GM12878 (cell line): ENCODE results near the gene SLC13A2. TPM values are rescaled to one million over a fixed set of nuclear protein-coding genes. Genes with fewer than 3 reads are reported as not detected.

ENCODE experiments used
- ATAC-seq: fragments of 200-7000 bp; cut with Tn5 transposase; 3 replicates; pipeline ENCODE4 v1.9.1; 2020; ENCODE audit warnings: mild to moderate bottlenecking, moderate library complexity
- BruUV-seq: library from RNA; stranded (reverse); fragments of 400-500 nt; replicated peaks from 2 replicates; lab custom pipeline; 2021; lab: Mats Ljungman, UMichigan
- CTCF ChIA-PET: fragments of 300-600 bp; sonication (Branson Sonifier 250); formaldehyde crosslinking; extraction: SDS; loops from one replicate; lab custom pipeline; 2021; ENCODE audit warnings: inconsistent platforms; lab: Yijun Ruan, JAX
- POLR2A ChIA-PET: fragments of 350-600 bp; formaldehyde crosslinking; extraction: SDS; loops from one replicate; lab custom pipeline; 2021; ENCODE audit warnings: inconsistent platforms; lab: Charles Lee
- RAD21 ChIA-PET: fragments of 300-600 bp; sonication (Branson Sonifier 250); formaldehyde crosslinking; loops from one replicate; lab custom pipeline; 2023; ENCODE audit warnings: antibody characterized with exemption; ENCODE audit not compliant: unreplicated experiment; lab: Charles Lee
- SMC1A ChIA-PET: fragments of 300-600 bp; sonication (Branson Sonifier 250); formaldehyde crosslinking; loops from one replicate; lab custom pipeline; 2023; ENCODE audit not compliant: unreplicated experiment, uncharacterized antibody; lab: Charles Lee
- DNase-seq: peaks from one replicate; pipeline ENCODE4 v3.0.0-alpha.2; 2011; ENCODE audit warnings: low read depth, low spot score
- FAIRE-seq: peaks from 3 replicates; lab custom pipeline; 2011; peaks lifted over from hg19 to GRCh38; lab: Jason Lieb, UNC
- H2AFZ ChIP-seq: 2 replicates; pipeline ENCODE4 v1.6.0; 2011; ENCODE audit warnings: low read depth, low read length, control low read depth; ENCODE audit not compliant: control insufficient read depth
- H3K27ac ChIP-seq: 2 replicates; pipeline ENCODE4 v1.5.1; 2011; ENCODE audit warnings: control low read depth; ENCODE audit not compliant: control insufficient read depth, insufficient read depth
- H3K27me3 ChIP-seq, 2 experiments: replicated peaks in 1 of 2; 2 replicates each; pipeline versions ENCODE4 v1.6.0 to v1.6.1; 2011; ENCODE audit warnings: low read length in 1 of 2; ENCODE audit not compliant: control insufficient read depth in 2 of 2, insufficient read depth in 2 of 2
- H3K36me3 ChIP-seq, 2 experiments: 2 replicates each; pipeline ENCODE4 v1.5.1; 2011; ENCODE audit warnings: low read length in 1 of 2; ENCODE audit not compliant: control insufficient read depth in 2 of 2, insufficient read depth in 2 of 2
- H3K4me1 ChIP-seq: 2 replicates; pipeline ENCODE4 v1.6.1; 2011; ENCODE audit warnings: mild to moderate bottlenecking, low read length, moderate library complexity, mixed read lengths; ENCODE audit not compliant: control insufficient read depth, insufficient read depth
- H3K4me2 ChIP-seq: 2 replicates; pipeline ENCODE4 v1.6.0; 2011; ENCODE audit warnings: control low read depth; ENCODE audit not compliant: control insufficient read depth, insufficient read depth
- H3K4me3 ChIP-seq: fragments of 200-600 bp; sonication (generic); 2 replicates; pipeline ENCODE4 v1.5.1; 2016
- H3K79me2 ChIP-seq: 2 replicates; pipeline ENCODE4 v1.6.0; 2011; ENCODE audit warnings: low read length; ENCODE audit not compliant: control insufficient read depth, insufficient read depth
- H3K9ac ChIP-seq: 2 replicates; pipeline ENCODE4 v1.8.0; 2011; ENCODE audit warnings: low read length, control low read depth, mixed read lengths; ENCODE audit not compliant: control insufficient read depth, insufficient read depth
- H3K9me3 ChIP-seq: replicated peaks from 3 replicates; pipeline ENCODE4 v1.5.1; 2011; ENCODE audit warnings: mild to moderate bottlenecking, low read length; ENCODE audit not compliant: control insufficient read depth, insufficient read depth
- H4K20me1 ChIP-seq: 2 replicates; pipeline ENCODE4 v1.6.0; 2011; ENCODE audit not compliant: control insufficient read depth, insufficient read depth
- BRCA1 ChIP-seq: IDR thresholded peaks from 2 replicates; pipeline ENCODE4 v1.6.1; 2011; ENCODE audit warnings: low read depth, low read length, improper control_type of control experiment
- E2F4 ChIP-seq: IDR thresholded peaks from 2 replicates; pipeline ENCODE4 v1.6.1; 2012; ENCODE audit warnings: low read depth, low read length, improper control_type of control experiment
- FOS ChIP-seq: IDR thresholded peaks from 3 replicates; pipeline ENCODE4 v1.6.1; 2011; ENCODE audit warnings: borderline replicate concordance; ENCODE audit not compliant: insufficient read length; ENCODE audit errors: extremely low read depth
- HDGF ChIP-seq: fragments of 450-650 bp; IDR thresholded peaks from 2 replicates; pipeline ENCODE4 v1.6.1; 2016; ENCODE audit warnings: antibody characterized with exemption
- LARP7 ChIP-seq: fragments of 450-650 bp; IDR thresholded peaks from 2 replicates; pipeline ENCODE4 v1.6.1; 2017; ENCODE audit warnings: mild to moderate bottlenecking
- MEF2B ChIP-seq: fragments of 450-650 bp; IDR thresholded peaks from 2 replicates; pipeline ENCODE4 v1.6.1; 2018; ENCODE audit warnings: mild to moderate bottlenecking, moderate library complexity; ENCODE audit not compliant: partially characterized antibody, poor library complexity, severe bottlenecking
- NFXL1 ChIP-seq: fragments of 450-650 bp; IDR thresholded peaks from 2 replicates; pipeline ENCODE4 v1.6.1; 2017; ENCODE audit warnings: antibody characterized with exemption, mild to moderate bottlenecking, borderline replicate concordance
- NFYB ChIP-seq: IDR thresholded peaks from 2 replicates; pipeline ENCODE4 v1.6.1; 2011; ENCODE audit warnings: low read depth, mild to moderate bottlenecking, low read length, improper control_type of control experiment, moderate library complexity; ENCODE audit not compliant: insufficient read depth
- RELA ChIP-seq: fragments of 450-650 bp; IDR thresholded peaks from 2 replicates; pipeline ENCODE4 v1.8.0; 2014; ENCODE audit warnings: borderline replicate concordance; ENCODE audit not compliant: partially characterized antibody
- SIN3A ChIP-seq: IDR thresholded peaks from 2 replicates; pipeline ENCODE4 v1.6.1; 2012; ENCODE audit warnings: low read depth, low read length, improper control_type of control experiment
- SPI1 ChIP-seq: IDR thresholded peaks from 2 replicates; pipeline ENCODE4 v1.6.1; 2011; ENCODE audit warnings: low read depth, mild to moderate bottlenecking, low read length, moderate library complexity, borderline replicate concordance; ENCODE audit not compliant: insufficient read depth
- ZBED1 ChIP-seq: IDR thresholded peaks from 2 replicates; pipeline ENCODE4 v1.6.1; 2016; ENCODE audit warnings: borderline replicate concordance
- ZNF622 ChIP-seq: fragments of 450-650 bp; IDR thresholded peaks from 2 replicates; pipeline ENCODE4 v1.6.1; 2017; ENCODE audit warnings: mild to moderate bottlenecking, inconsistent platforms
- WGBS: methylation state at CpG from one replicate; pipeline ENCODE4 v1.1.6; 2016; ENCODE audit warnings: low lambda C conversion rate; ENCODE audit not compliant: insufficient replicate concordance, insufficient coverage; ENCODE audit errors: missing lambda C conversion rate; 5-methylcytosine and 5-hydroxymethylcytosine counted together
- in situ Hi-C: fragments of 300-500 bp; cut with MboI; formaldehyde crosslinking; loops from 9 replicates; pipeline ENCODE4 v1.14.3; 2018; ENCODE audit warnings: mixed read lengths
- intact Hi-C: fragments of 100-400 bp; cut with micrococcal nuclease; formaldehyde crosslinking; loops from one replicate; pipeline ENCODE4 v1.14.2; 2022; ENCODE audit not compliant: unreplicated experiment
- polyA plus RNA-seq, 11 experiments: library from polyadenylated mRNA; depleted of rRNA in 4 of 11; unstranded in 6 of 11; stranded (reverse) in 5 of 11; fragments of >200 nt; fragmentation: Nextera tagmentation in 4 of 11; fragmentation: Illumina TruSeq in 1 of 11; extraction: Ambion mirVana in 4 of 11; extraction: Trizol in 1 of 11; gene quantifications; 1 replicate in 1 of 11; 2 replicates in 10 of 11; pipeline versions ENCODE4 v1.2.1 to v1.2.3, GENCODE V29; 2011 to 2016; ENCODE audit warnings: inconsistent platforms in 2 of 11, missing spikeins in 2 of 11, low read depth in 1 of 11
- total RNA-seq, 4 experiments: library from RNA; depleted of rRNA in 3 of 4; stranded (reverse); fragments of >200 nt in 3 of 4; fragmentation: Illumina TruSeq in 1 of 4; extraction: Trizol in 1 of 4; gene quantifications; 2 replicates each; pipeline versions ENCODE4 v1.2.1 to v1.2.3, GENCODE V29; 2013 to 2021

Gene SLC13A2
- total and polyA plus RNA-seq, 10 of the 15 experiments (the other 5 are each of a cell fraction or from before 2014, with no cell fraction given) = 0.03 to 0.13 (median 0.05) TPM; not detected in 6

GRCh38 chr17:28477928-28478327 is 4.5 kb downstream of the SLC13A2 start (continued):
- TF ChIP-seq E2F4 (no peak), RELA (no peak), SPI1 (no peak), MEF2B (no peak), FOS (no peak)

GRCh38 chr17:28478712-28479615 is 5.5 kb downstream of the SLC13A2 start:
- CTCF ChIA-PET = interaction anchor here (0.7 to 1.0 kb wide), 2 partner anchors 25 to 63 kb away, joined by 3 read pairs; no protein-coding TSS in a partner anchor
- H3K79me2 ChIP-seq = no peaks in the 10 kb centered on the region
- RAD21 ChIA-PET = no interaction called here
- H3K4me2 ChIP-seq = no peak overlapping the region
- H3K4me1 ChIP-seq = peaks cover 38% of the 10 kb centered on the region
- POLR2A ChIA-PET = interaction anchor here (0.7 kb wide), 1 partner anchor 153 kb away, joined by 3 read pairs; no protein-coding TSS in a partner anchor
- H3K9ac ChIP-seq = no peak overlapping the region
- no TSS peak for BruUV-seq
- DNase-seq = no peak
- ATAC-seq = no peak
- H4K20me1 ChIP-seq = no peaks in the 10 kb centered on the region
- H3K27ac ChIP-seq = no peak overlapping the region
- H3K36me3 ChIP-seq = no peaks in the 10 kb centered on the region
- H2AFZ ChIP-seq = no peak overlapping the region
- no peaks in the 10 kb centered on the region for H3K27me3 ChIP-seq
- WGBS = 63% methylated on average over 3 of the region's 3 CpGs
- FAIRE-seq = no peak
- SMC1A ChIA-PET = no interaction called here
- no peak overlapping the region for H3K4me3 ChIP-seq
- intact Hi-C loops = no loop called here
- H3K9me3 ChIP-seq = no peaks in the 10 kb centered on the region
- in situ Hi-C loops = no loop called here
- TF ChIP-seq HDGF = no peak
- no peak for TF ChIP-seq SIN3A
- no peak for TF ChIP-seq ZNF622
- TF ChIP-seq NFYB = no peak
- TF ChIP-seq NFXL1 = no peak
- no peak for TF ChIP-seq ZBED1
- no peak for TF ChIP-seq BRCA1
- TF ChIP-seq LARP7 = no peak
